Thyroid gland (tissue), 4 donors: ENCODE data around the gene CALU.

Source experiments
- POLR2A ChIP-seq, 2 donors: fragments of 450-650 bp; IDR thresholded peaks; one replicate each; pipeline ENCODE4 v1.6.1; 2017; ENCODE audit warnings: antibody characterized with exemption in 2 of 2, mild to moderate bottlenecking in 2 of 2, moderate library complexity in 1 of 2
- TF ChIP-seq, protein P1 (sequence below), 6 experiments: fragments of 200-600 bp in 3 of 6; fragments of 450-650 bp in 3 of 6; sonication (generic) in 3 of 6; IDR thresholded peaks; one replicate each; pipeline ENCODE4 v1.5.1; 2016 to 2019; ENCODE audit warnings: antibody characterized with exemption in 6 of 6, mild to moderate bottlenecking in 2 of 6, inconsistent platforms in 1 of 6, moderate library complexity in 1 of 6

DNA sequence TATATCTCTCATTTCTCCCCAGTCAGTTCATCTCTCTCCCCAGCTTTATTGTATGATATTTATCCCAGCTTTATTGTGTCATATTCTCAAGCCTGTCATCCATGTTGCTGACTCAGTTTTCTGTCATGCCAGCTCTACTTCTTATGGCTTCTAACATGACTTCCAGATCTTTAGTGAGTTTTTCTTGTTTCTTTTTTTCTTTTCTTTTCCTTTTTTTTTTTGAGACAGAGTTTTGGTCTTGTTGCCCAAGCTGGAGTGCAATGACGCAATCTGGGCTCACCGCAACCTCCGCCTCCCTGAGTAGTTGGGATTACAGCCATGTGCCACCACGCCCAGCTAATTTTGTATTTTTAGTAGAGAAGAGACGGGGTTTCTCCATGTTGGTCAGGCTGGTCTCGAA is 28.7 kb upstream of the CALU start:
- no peak for TF ChIP-seq POLR2A (IDR thresholded peaks at IDR 0.05)
- TF ChIP-seq, protein P1, sequence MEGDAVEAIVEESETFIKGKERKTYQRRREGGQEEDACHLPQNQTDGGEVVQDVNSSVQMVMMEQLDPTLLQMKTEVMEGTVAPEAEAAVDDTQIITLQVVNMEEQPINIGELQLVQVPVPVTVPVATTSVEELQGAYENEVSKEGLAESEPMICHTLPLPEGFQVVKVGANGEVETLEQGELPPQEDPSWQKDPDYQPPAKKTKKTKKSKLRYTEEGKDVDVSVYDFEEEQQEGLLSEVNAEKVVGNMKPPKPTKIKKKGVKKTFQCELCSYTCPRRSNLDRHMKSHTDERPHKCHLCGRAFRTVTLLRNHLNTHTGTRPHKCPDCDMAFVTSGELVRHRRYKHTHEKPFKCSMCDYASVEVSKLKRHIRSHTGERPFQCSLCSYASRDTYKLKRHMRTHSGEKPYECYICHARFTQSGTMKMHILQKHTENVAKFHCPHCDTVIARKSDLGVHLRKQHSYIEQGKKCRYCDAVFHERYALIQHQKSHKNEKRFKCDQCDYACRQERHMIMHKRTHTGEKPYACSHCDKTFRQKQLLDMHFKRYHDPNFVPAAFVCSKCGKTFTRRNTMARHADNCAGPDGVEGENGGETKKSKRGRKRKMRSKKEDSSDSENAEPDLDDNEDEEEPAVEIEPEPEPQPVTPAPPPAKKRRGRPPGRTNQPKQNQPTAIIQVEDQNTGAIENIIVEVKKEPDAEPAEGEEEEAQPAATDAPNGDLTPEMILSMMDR (IDR thresholded peaks at IDR 0.05) = no peak
